HCT116 (cell line): ENCODE data around the gene MARVELD1. TPM values are rescaled to one million over a fixed set of nuclear protein-coding genes. Genes with fewer than 3 reads are reported as not detected.

Experiments used
- ATAC-seq: fragments of 200-7000 bp; cut with Tn5 transposase; 2 replicates; pipeline ENCODE4 v1.9.1; 2020; ENCODE audit warnings: mild to moderate bottlenecking, moderate library complexity
- BruUV-seq: library from RNA; stranded (reverse); fragments of 400-500 nt; replicated peaks from 2 replicates; lab custom pipeline; 2021; lab: Mats Ljungman, UMichigan
- CTCF ChIA-PET: fragments of 300-600 bp; sonication (Branson Sonifier 250); formaldehyde crosslinking; loops from one replicate; lab custom pipeline; 2021; ENCODE audit warnings: antibody characterized with exemption; lab: Charles Lee
- POLR2A ChIA-PET: fragments of 300-600, 350-600 bp; sonication (Branson Sonifier 250); formaldehyde crosslinking; loops from one replicate; lab custom pipeline; 2021; ENCODE audit warnings: antibody characterized with exemption; lab: Charles Lee
- RAD21 ChIA-PET, 2 experiments: fragments of 300-600 bp; sonication (Branson Sonifier 250); formaldehyde crosslinking; loops; one replicate each; lab custom pipeline; 2023; ENCODE audit warnings: low total read pairs in 2 of 2; ENCODE audit not compliant: uncharacterized antibody in 2 of 2, unreplicated experiment in 2 of 2, low non-redundant PET in 1 of 2; lab: Charles Lee
- DNase-seq: peaks from one replicate; pipeline ENCODE4 v3.0.0-alpha.2; 2010; ENCODE audit warnings: low read depth, low spot score
- H2AFZ ChIP-seq: fragments of 200-600 bp; shearing (Covaris generic), sonication (generic); 2 replicates; pipeline ENCODE4 v1.6.1; 2017; ENCODE audit warnings: low read depth, mixed run types, mixed read lengths, antibody characterized with exemption, low read length; ENCODE audit not compliant: poor library complexity, severe bottlenecking
- H3K27ac ChIP-seq: 2 replicates; pipeline ENCODE4 v1.5.1; 2012; ENCODE audit warnings: low read depth, low read length
- H3K27me3 ChIP-seq: fragments of 200-600 bp; sonication (generic); 2 replicates; pipeline ENCODE4 v1.6.1; 2016; ENCODE audit warnings: mixed run types, low read length, mixed read lengths; ENCODE audit not compliant: insufficient read depth
- H3K36me3 ChIP-seq, 2 experiments: fragments of 200-500 bp in 1 of 2; fragments of 200-600 bp in 1 of 2; sonication (Bioruptor generic) in 1 of 2; sonication (generic) in 1 of 2; 2 replicates each; pipeline versions ENCODE4 v1.5.1 to v1.6.1; 2014 to 2016; ENCODE audit warnings: low read length in 2 of 2, inconsistent platforms in 1 of 2, mixed read lengths in 1 of 2, mixed run types in 1 of 2; ENCODE audit not compliant: insufficient read depth in 2 of 2, control insufficient read depth in 1 of 2
- H3K4me1 ChIP-seq, 2 experiments: fragments of 200-600 bp in 1 of 2; sonication (generic) in 1 of 2; 2 replicates each; pipeline versions ENCODE4 v1.5.1 to v1.6.1; 2012 to 2017; ENCODE audit warnings: low read length in 2 of 2, inconsistent platforms in 1 of 2, mild to moderate bottlenecking in 1 of 2, mixed read lengths in 1 of 2, mixed run types in 1 of 2, moderate library complexity in 1 of 2; ENCODE audit not compliant: insufficient read depth in 2 of 2, control insufficient read depth in 1 of 2
- H3K4me2 ChIP-seq: fragments of 200-600 bp; sonication (generic); 2 replicates; pipeline ENCODE4 v1.6.1; 2017; ENCODE audit warnings: mixed run types, low read length, mixed read lengths
- H3K4me3 ChIP-seq, 2 experiments: fragments of 200-600 bp in 1 of 2; sonication (generic) in 1 of 2; replicated peaks in 1 of 2; 2 replicates each; pipeline ENCODE4 v1.5.1; 2011 to 2016; ENCODE audit warnings: low read length in 2 of 2, control low read depth in 1 of 2, low read depth in 1 of 2, mild to moderate bottlenecking in 1 of 2, mixed read lengths in 1 of 2, mixed run types in 1 of 2
- H3K79me2 ChIP-seq: fragments of 200-600 bp; sonication (generic); 2 replicates; pipeline ENCODE4 v1.6.1; 2017; ENCODE audit warnings: mild to moderate bottlenecking, mixed run types, low read length, moderate library complexity, mixed read lengths; ENCODE audit not compliant: insufficient read depth
- H3K9ac ChIP-seq: fragments of 200-600 bp; sonication (generic); 2 replicates; pipeline ENCODE4 v1.6.1; 2016; ENCODE audit warnings: low read length, mixed read lengths
- H3K9me2 ChIP-seq: fragments of 200-600 bp; sonication (generic), shearing (Covaris generic); 2 replicates; pipeline ENCODE4 v1.6.1; 2017; ENCODE audit warnings: mixed run types, mild to moderate bottlenecking, moderate library complexity; ENCODE audit not compliant: insufficient read depth
- H3K9me3 ChIP-seq, 2 experiments: fragments of 200-500 bp in 1 of 2; fragments of 200-600 bp in 1 of 2; sonication (Bioruptor generic) in 1 of 2; sonication (generic) in 1 of 2; 2 replicates each; pipeline ENCODE4 v1.6.1; 2014 to 2017; ENCODE audit warnings: low read length in 2 of 2, mixed read lengths in 2 of 2, inconsistent platforms in 1 of 2, low read depth in 1 of 2, mild to moderate bottlenecking in 1 of 2, mixed run types in 1 of 2, moderate library complexity in 1 of 2; ENCODE audit not compliant: control insufficient read depth in 1 of 2, insufficient read depth in 1 of 2
- H4K20me1 ChIP-seq: fragments of 200-600 bp; sonication (generic), shearing (Covaris generic); 2 replicates; pipeline ENCODE4 v1.6.1; 2017; ENCODE audit warnings: mixed run types, mild to moderate bottlenecking, moderate library complexity; ENCODE audit not compliant: insufficient read depth
- CBX3 ChIP-seq: IDR thresholded peaks from 2 replicates; pipeline ENCODE4 v1.6.1; 2012; ENCODE audit warnings: low read depth
- EGR1 ChIP-seq: IDR thresholded peaks from 2 replicates; pipeline ENCODE4 v1.6.1; 2012; ENCODE audit warnings: low read depth
- ELF1 ChIP-seq: IDR thresholded peaks from 2 replicates; pipeline ENCODE4 v1.6.1; 2012; ENCODE audit warnings: low read depth, borderline replicate concordance
- EZH2 ChIP-seq: fragments of 200-600 bp; sonication (generic); IDR thresholded peaks from 2 replicates; pipeline ENCODE4 v1.6.1; 2017; ENCODE audit warnings: antibody characterized with exemption, mixed run types
- FOSL1 ChIP-seq: IDR thresholded peaks from 2 replicates; pipeline ENCODE4 v1.6.1; 2012; ENCODE audit warnings: low read depth
- JUND ChIP-seq: IDR thresholded peaks from 2 replicates; pipeline ENCODE4 v1.6.1; 2012
- POLR2A ChIP-seq: IDR thresholded peaks from 2 replicates; pipeline ENCODE4 v1.7.0; 2011; ENCODE audit warnings: borderline replicate concordance; ENCODE audit not compliant: insufficient read depth, insufficient read length; ENCODE audit errors: extremely low read depth
- POLR2AphosphoS5 ChIP-seq: IDR thresholded peaks from 2 replicates; pipeline ENCODE4 v1.6.1; 2011; ENCODE audit warnings: mild to moderate bottlenecking, low read depth, low read length, moderate library complexity
- SIN3A ChIP-seq: IDR thresholded peaks from 2 replicates; pipeline ENCODE4 v1.6.1; 2012; ENCODE audit warnings: low read depth
- SRF ChIP-seq: IDR thresholded peaks from 2 replicates; pipeline ENCODE4 v1.6.1; 2012; ENCODE audit warnings: low read depth
- TCF7L2 ChIP-seq: IDR thresholded peaks from 2 replicates; pipeline ENCODE4 v1.7.0; 2011; ENCODE audit warnings: borderline replicate concordance, inconsistent platforms; ENCODE audit not compliant: insufficient read depth, insufficient read length; ENCODE audit errors: extremely low read depth
- YY1 ChIP-seq: IDR thresholded peaks from 2 replicates; pipeline ENCODE4 v1.6.1; 2011; ENCODE audit warnings: low read length, low read depth, moderate library complexity, mild to moderate bottlenecking; ENCODE audit not compliant: insufficient replicate concordance; ENCODE audit errors: extremely low read depth
- ZFX ChIP-seq: fragments of 450-650 bp; IDR thresholded peaks from 2 replicates; pipeline ENCODE4 v1.6.1; 2017
- intact Hi-C: fragments of 100-400 bp; cut with micrococcal nuclease; formaldehyde crosslinking; loops from 2 replicates; pipeline ENCODE4 v1.10.0; 2022
- total RNA-seq: library from RNA; stranded (reverse); gene quantifications from one replicate; pipeline ENCODE4 v1.2.1, GENCODE V29; 2021; ENCODE audit not compliant: unreplicated experiment
- TF ChIP-seq, protein P1 (sequence below): IDR thresholded peaks from 2 replicates; pipeline ENCODE4 v1.6.1; 2012
- TF ChIP-seq, protein P2 (sequence below): IDR thresholded peaks from 2 replicates; pipeline ENCODE4 v1.6.1; 2012
- TF ChIP-seq, protein P3 (sequence below): IDR thresholded peaks from 2 replicates; pipeline ENCODE4 v1.6.1; 2011; ENCODE audit warnings: mild to moderate bottlenecking, low read length, moderate library complexity; ENCODE audit not compliant: insufficient replicate concordance; ENCODE audit errors: extremely low read depth

The MARVELD1 gene
- total RNA-seq, 1 experiment from 2014 or later = 36.1 TPM

GRCh38 chr10:97736902-97737769, 23.6 kb downstream of the MARVELD1 start, which contains the start of gene ZFYVE27:
Gene ZFYVE27, plus strand, starts transcription at chr10:97737128. Its CDS starts 1,350 bp downstream, at chr10:97738478.
- peak within 1 kb of the TSS; percentile 69 to 83 for H3K4me3 ChIP-seq
- ChIA-PET CTCF (interaction anchor here (1.0 to 3.1 kb wide), 6 partner anchors 27 to 304 kb away, joined by 3 to 7 read pairs (median 6); partner anchors contain the start of gene AVPI1), POLR2A (interaction anchor here (1.0 to 1.9 kb wide), 6 partner anchors 10 to 132 kb away, joined by 3 to 9 read pairs (median 6); partner anchors contain the start of genes AVPI1 and MARVELD1), RAD21 (no interaction called here)
- peaks cover 49% of the 10 kb centered on the region for H3K79me2 ChIP-seq
- H3K9me3 ChIP-seq = no peaks in the 10 kb centered on the region
- peaks cover 9 to 19% of the 10 kb centered on the region in 2 experiments for H3K4me1 ChIP-seq
- H3K4me2 ChIP-seq = peak within 1 kb of the TSS; percentile 85
- ATAC-seq (peak; percentile 92), DNase-seq (peak; percentile 88)
- H3K27me3 ChIP-seq = no peaks in the 10 kb centered on the region
- peak within 1 kb of the TSS; percentile 92 for H3K9ac ChIP-seq
- peak within 1 kb of the TSS; percentile 85 for H3K27ac ChIP-seq
- H3K9me2 ChIP-seq = no peaks in the 10 kb centered on the region
- peak; percentile 60 for TF ChIP-seq ZFX
- TF ChIP-seq, protein P1, sequence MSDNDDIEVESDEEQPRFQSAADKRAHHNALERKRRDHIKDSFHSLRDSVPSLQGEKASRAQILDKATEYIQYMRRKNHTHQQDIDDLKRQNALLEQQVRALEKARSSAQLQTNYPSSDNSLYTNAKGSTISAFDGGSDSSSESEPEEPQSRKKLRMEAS = peak; percentile 100
- TF ChIP-seq POLR2A = peak; percentile 37
- peak; percentile 96 for TF ChIP-seq EGR1
- TF ChIP-seq SIN3A = peak; percentile 89
- TF ChIP-seq, protein P2, sequence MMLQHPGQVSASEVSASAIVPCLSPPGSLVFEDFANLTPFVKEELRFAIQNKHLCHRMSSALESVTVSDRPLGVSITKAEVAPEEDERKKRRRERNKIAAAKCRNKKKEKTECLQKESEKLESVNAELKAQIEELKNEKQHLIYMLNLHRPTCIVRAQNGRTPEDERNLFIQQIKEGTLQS = no peak
- TF ChIP-seq FOSL1 = no peak
- TF ChIP-seq, protein P3, sequence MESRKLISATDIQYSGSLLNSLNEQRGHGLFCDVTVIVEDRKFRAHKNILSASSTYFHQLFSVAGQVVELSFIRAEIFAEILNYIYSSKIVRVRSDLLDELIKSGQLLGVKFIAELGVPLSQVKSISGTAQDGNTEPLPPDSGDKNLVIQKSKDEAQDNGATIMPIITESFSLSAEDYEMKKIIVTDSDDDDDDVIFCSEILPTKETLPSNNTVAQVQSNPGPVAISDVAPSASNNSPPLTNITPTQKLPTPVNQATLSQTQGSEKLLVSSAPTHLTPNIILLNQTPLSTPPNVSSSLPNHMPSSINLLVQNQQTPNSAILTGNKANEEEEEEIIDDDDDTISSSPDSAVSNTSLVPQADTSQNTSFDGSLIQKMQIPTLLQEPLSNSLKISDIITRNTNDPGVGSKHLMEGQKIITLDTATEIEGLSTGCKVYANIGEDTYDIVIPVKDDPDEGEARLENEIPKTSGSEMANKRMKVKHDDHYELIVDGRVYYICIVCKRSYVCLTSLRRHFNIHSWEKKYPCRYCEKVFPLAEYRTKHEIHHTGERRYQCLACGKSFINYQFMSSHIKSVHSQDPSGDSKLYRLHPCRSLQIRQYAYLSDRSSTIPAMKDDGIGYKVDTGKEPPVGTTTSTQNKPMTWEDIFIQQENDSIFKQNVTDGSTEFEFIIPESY = peak; percentile 63
- no peak for TF ChIP-seq EZH2
- TF ChIP-seq SRF = no peak
- TF ChIP-seq POLR2AphosphoS5 = peak; percentile 95
- no peak for TF ChIP-seq TCF7L2
- peak; percentile 91 for TF ChIP-seq ELF1
- TF ChIP-seq CBX3 = peak; percentile 99
- no peak for TF ChIP-seq JUND
- peak; percentile 6 for TF ChIP-seq YY1
- H2AFZ ChIP-seq = peak within 1 kb of the TSS; percentile 10
- intact Hi-C loops = no loop called here
- H3K36me3 ChIP-seq = peaks cover 12 to 21% of the 10 kb centered on the region in 2 experiments; a peak in 3 of 4 replicates
- TSS peak; percentile 45 for BruUV-seq
- no peaks in the 10 kb centered on the region for H4K20me1 ChIP-seq
